Measurements from ENCODE around the gene GEMIN2.
A peak's percentile ranks its signal among the peaks of the same experiment; 100 is the strongest.

GEMIN2 gene

GRCh38 chr14:39173198-39173597 is 59.1 kb downstream of the GEMIN2 start:
- TF ChIP-seq CTCF (conservative IDR thresholded peaks at IDR 0.05; ENCODE audit: control insufficient read depth, insufficient read depth, low read depth, low read length): no peak
- no peak overlapping the region for H3K4me3 ChIP-seq (ENCODE audit: control insufficient read depth, low read depth, low read length)
- no peak for DNase-seq (ENCODE audit: low read depth)

GRCh38 chr14:39174560-39175444 is 60.7 kb downstream of the GEMIN2 start, which contains the start of gene PNN:
Gene PNN, plus strand, starts transcription at chr14:39175254. Its CDS starts 26 bp downstream, at chr14:39175280.
- H3K4me3 ChIP-seq (ENCODE audit: control insufficient read depth, low read depth, low read length): peak within 1 kb of the TSS; percentile 97
- TF ChIP-seq CTCF (conservative IDR thresholded peaks at IDR 0.05; ENCODE audit: control insufficient read depth, insufficient read depth, low read depth, low read length): no peak
- peak; percentile 100 for DNase-seq (ENCODE audit: low read depth)

- no peak for TF ChIP-seq CTCF (conservative IDR thresholded peaks at IDR 0.05; ENCODE audit: control insufficient read depth, insufficient read depth, low read depth, low read length)
- H3K4me3 ChIP-seq (ENCODE audit: control insufficient read depth, low read depth, low read length): peak overlapping the region; percentile 97
- peak; percentile 26 for DNase-seq (ENCODE audit: low read depth)
These were observed 61.5 kb downstream of the GEMIN2 start for GRCh38 chr14:39175445-39176262.

- no peak for TF ChIP-seq CTCF (conservative IDR thresholded peaks at IDR 0.05; ENCODE audit: control insufficient read depth, insufficient read depth, low read depth, low read length)
- no peak for DNase-seq (ENCODE audit: low read depth)
- H3K4me3 ChIP-seq (ENCODE audit: control insufficient read depth, low read depth, low read length): peak overlapping the region; percentile 97
These were observed 62.4 kb downstream of the GEMIN2 start for GRCh38 chr14:39176263-39177167.

- H3K4me3 ChIP-seq (ENCODE audit: control insufficient read depth, low read depth, low read length): no peak overlapping the region
- no peak for TF ChIP-seq CTCF (conservative IDR thresholded peaks at IDR 0.05; ENCODE audit: control insufficient read depth, insufficient read depth, low read depth, low read length)
- DNase-seq (ENCODE audit: low read depth): no peak
These were observed 63.0 kb downstream of the GEMIN2 start for GRCh38 chr14:39177168-39177545.

GRCh38 chr14:39179042-39179441 is 64.9 kb downstream of the GEMIN2 start:
- H3K4me3 ChIP-seq (ENCODE audit: control insufficient read depth, low read depth, low read length): no peak overlapping the region
- DNase-seq (ENCODE audit: low read depth): no peak
- TF ChIP-seq CTCF (conservative IDR thresholded peaks at IDR 0.05; ENCODE audit: control insufficient read depth, insufficient read depth, low read depth, low read length): no peak

Measured in fibroblast of mammary gland (primary cell).